ENCODE results near the gene HLX. TPM values are rescaled to one million over a fixed set of nuclear protein-coding genes. Genes with fewer than 3 reads are reported as not detected.
A peak's percentile ranks its signal among the peaks of the same experiment; 100 is the strongest.

Gene HLX
- total RNA-seq, 1 donor from 2014 or later = 2.3 TPM

DNA sequence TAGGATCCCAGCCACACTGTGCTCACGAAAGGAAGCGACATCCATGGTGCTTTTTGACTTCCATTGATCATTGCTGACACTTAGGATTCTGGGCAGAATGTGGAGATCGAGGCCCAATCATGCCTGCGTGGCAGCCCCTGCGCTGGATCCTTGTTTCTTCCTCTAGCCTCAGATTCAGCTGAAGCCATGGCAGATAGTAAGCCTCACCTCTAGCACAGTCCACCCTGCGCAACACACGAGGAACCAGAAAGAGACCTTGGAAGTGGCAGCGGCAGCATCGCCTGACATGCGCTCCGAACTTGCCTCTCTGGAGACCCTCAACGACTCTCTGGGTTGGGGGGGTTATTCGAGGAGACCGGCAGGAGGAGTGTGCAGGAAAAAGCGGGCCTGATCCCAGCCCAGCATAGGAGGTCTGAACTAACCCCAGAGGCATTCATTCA is 10.6 kb downstream of the HLX start:
- Mint-ChIP-seq H3K36me3 (no peaks in the 10 kb centered on the region), H3K4me1 (ENCODE audit: unreplicated experiment) (peaks cover 10% of the 10 kb centered on the region), H3K4me3 (no peak overlapping the region)

GRCh38 chr1:220890602-220891001 is 11.4 kb downstream of the HLX start:
- no peak for DNase-seq (ENCODE audit: extremely low spot score, unreplicated experiment)
- Mint-ChIP-seq H3K27ac (no peak overlapping the region), H3K36me3 (no peaks in the 10 kb centered on the region), H3K9me3 (no peaks in the 10 kb centered on the region), H3K4me1 (ENCODE audit: unreplicated experiment) (peaks cover 10% of the 10 kb centered on the region), H3K4me3 (no peak overlapping the region), H3K27me3 (peaks cover 100% of the 10 kb centered on the region)
- TF ChIP-seq, protein P1, sequence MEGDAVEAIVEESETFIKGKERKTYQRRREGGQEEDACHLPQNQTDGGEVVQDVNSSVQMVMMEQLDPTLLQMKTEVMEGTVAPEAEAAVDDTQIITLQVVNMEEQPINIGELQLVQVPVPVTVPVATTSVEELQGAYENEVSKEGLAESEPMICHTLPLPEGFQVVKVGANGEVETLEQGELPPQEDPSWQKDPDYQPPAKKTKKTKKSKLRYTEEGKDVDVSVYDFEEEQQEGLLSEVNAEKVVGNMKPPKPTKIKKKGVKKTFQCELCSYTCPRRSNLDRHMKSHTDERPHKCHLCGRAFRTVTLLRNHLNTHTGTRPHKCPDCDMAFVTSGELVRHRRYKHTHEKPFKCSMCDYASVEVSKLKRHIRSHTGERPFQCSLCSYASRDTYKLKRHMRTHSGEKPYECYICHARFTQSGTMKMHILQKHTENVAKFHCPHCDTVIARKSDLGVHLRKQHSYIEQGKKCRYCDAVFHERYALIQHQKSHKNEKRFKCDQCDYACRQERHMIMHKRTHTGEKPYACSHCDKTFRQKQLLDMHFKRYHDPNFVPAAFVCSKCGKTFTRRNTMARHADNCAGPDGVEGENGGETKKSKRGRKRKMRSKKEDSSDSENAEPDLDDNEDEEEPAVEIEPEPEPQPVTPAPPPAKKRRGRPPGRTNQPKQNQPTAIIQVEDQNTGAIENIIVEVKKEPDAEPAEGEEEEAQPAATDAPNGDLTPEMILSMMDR (conservative IDR thresholded peaks at IDR 0.05) = no peak

More for the DNA sequence above, 10.6 kb downstream of the HLX start:
- Mint-ChIP-seq H3K27me3 (peaks cover 100% of the 10 kb centered on the region), H3K9me3 (no peaks in the 10 kb centered on the region), H3K27ac (no peak overlapping the region)
- DNase-seq (ENCODE audit: extremely low spot score, unreplicated experiment) = no peak
- TF ChIP-seq, protein P1 (conservative IDR thresholded peaks at IDR 0.05) = no peak

GRCh38 chr1:220891224-220892085 is 12.2 kb downstream of the HLX start:
- Mint-ChIP-seq H3K9me3 (no peaks in the 10 kb centered on the region), H3K27me3 (peaks cover 100% of the 10 kb centered on the region), H3K27ac (no peak overlapping the region), H3K4me1 (ENCODE audit: unreplicated experiment) (peaks cover 10% of the 10 kb centered on the region), H3K36me3 (no peaks in the 10 kb centered on the region), H3K4me3 (peak overlapping the region; percentile 20)
- DNase-seq (ENCODE audit: extremely low spot score, unreplicated experiment) = no peak
- TF ChIP-seq, protein P1 (conservative IDR thresholded peaks at IDR 0.05) = no peak

- no peak for DNase-seq (ENCODE audit: extremely low spot score, unreplicated experiment)
- Mint-ChIP-seq H3K27me3 (peaks cover 100% of the 10 kb centered on the region), H3K36me3 (no peaks in the 10 kb centered on the region), H3K27ac (no peak overlapping the region), H3K9me3 (no peaks in the 10 kb centered on the region), H3K4me3 (no peak overlapping the region), H3K4me1 (ENCODE audit: unreplicated experiment) (peaks cover 10% of the 10 kb centered on the region)
- TF ChIP-seq, protein P1 (conservative IDR thresholded peaks at IDR 0.05) = no peak
These were observed 12.8 kb downstream of the HLX start for GRCh38 chr1:220892086-220892376.

- TF ChIP-seq, protein P1 (conservative IDR thresholded peaks at IDR 0.05) = no peak
- H3K27ac Mint-ChIP-seq = no peak overlapping the region
- peaks cover 98% of the 10 kb centered on the region for H3K27me3 Mint-ChIP-seq
- peaks cover 3% of the 10 kb centered on the region for H3K4me1 Mint-ChIP-seq (ENCODE audit: unreplicated experiment)
- H3K9me3 Mint-ChIP-seq = no peaks in the 10 kb centered on the region
- H3K4me3 Mint-ChIP-seq = peak overlapping the region; percentile 79
- DNase-seq (ENCODE audit: extremely low spot score, unreplicated experiment) = no peak
- H3K36me3 Mint-ChIP-seq = no peaks in the 10 kb centered on the region
These were observed 13.9 kb downstream of the HLX start for GRCh38 chr1:220892997-220893700.
